ENCODE measurements around the gene OR10H2.
"Not testable (repeated sequence)": the region's sequence is repeated elsewhere in the genome, so short reads cannot be mapped to it uniquely, and the experiment has no call there.

- TF ChIP-seq EZH2 (IDR thresholded peaks at IDR 0.05; ENCODE audit: insufficient read depth, low read length); CTCF (IDR thresholded peaks at IDR 0.05; ENCODE audit: insufficient read depth, low read depth, low read length): not testable (repeated sequence)
Observed at GRCh38 chr19:15774159-15774558, 46.3 kb downstream of the OR10H2 start.

All from astrocyte (in vitro differentiated cells and primary cell).